ENCODE measurements around the gene FLVCR2. TPM values are rescaled to one million over a fixed set of nuclear protein-coding genes. Genes with fewer than 3 reads are reported as not detected.
A peak's percentile ranks its signal among the peaks of the same experiment; 100 is the strongest.
"Not testable (repeated sequence)": the region's sequence is repeated elsewhere in the genome, so short reads cannot be mapped to it uniquely, and the experiment has no call there.

The FLVCR2 gene
- total RNA-seq, 4 donors from 2014 or later, result 2.5 to 7.5 (median 4.6) TPM

- no peak for TF ChIP-seq POLR2AphosphoS5 (IDR thresholded peaks at IDR 0.05)
- TF ChIP-seq, protein P1, sequence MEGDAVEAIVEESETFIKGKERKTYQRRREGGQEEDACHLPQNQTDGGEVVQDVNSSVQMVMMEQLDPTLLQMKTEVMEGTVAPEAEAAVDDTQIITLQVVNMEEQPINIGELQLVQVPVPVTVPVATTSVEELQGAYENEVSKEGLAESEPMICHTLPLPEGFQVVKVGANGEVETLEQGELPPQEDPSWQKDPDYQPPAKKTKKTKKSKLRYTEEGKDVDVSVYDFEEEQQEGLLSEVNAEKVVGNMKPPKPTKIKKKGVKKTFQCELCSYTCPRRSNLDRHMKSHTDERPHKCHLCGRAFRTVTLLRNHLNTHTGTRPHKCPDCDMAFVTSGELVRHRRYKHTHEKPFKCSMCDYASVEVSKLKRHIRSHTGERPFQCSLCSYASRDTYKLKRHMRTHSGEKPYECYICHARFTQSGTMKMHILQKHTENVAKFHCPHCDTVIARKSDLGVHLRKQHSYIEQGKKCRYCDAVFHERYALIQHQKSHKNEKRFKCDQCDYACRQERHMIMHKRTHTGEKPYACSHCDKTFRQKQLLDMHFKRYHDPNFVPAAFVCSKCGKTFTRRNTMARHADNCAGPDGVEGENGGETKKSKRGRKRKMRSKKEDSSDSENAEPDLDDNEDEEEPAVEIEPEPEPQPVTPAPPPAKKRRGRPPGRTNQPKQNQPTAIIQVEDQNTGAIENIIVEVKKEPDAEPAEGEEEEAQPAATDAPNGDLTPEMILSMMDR (IDR thresholded peaks at IDR 0.05), result no peak
- no peak for TF ChIP-seq POLR2A (IDR thresholded peaks at IDR 0.05; ENCODE audit: low read depth)
- no peak for TF ChIP-seq EP300 (IDR thresholded peaks at IDR 0.05)
- Histone ChIP-seq H3K4me1 (peaks cover 0 to 8% (median 0%) of the 10 kb centered on the region in 4 donors), H3K4me3 (no peak overlapping the region), H3K9me3 (no peaks in the 10 kb centered on the region), H3K27ac (replicated peaks in 1 of 4) (no peak overlapping the region), H3K27me3 (no peaks in the 10 kb centered on the region), H3K36me3 (no peaks in the 10 kb centered on the region)
- no peak for DNase-seq (ENCODE audit: extremely low spot score)
- intact Hi-C loops (cut with DNase I), result no loop called here
- 58% methylated on average over 3 of the region's 3 CpGs for WGBS
Measured at GRCh38 chr14:75597149-75597548, 18.7 kb downstream of the FLVCR2 start.

GRCh38 chr14:75600100-75600499 lies 21.7 kb downstream of the FLVCR2 start:
- H3K9me3 ChIP-seq; H3K27ac ChIP-seq (replicated peaks in 1 of 4); H3K27me3 ChIP-seq; H3K4me3 ChIP-seq; H3K4me1 ChIP-seq; DNase-seq (ENCODE audit: extremely low spot score); intact Hi-C loops (cut with DNase I); H3K36me3 ChIP-seq: not testable (repeated sequence)
- 100% methylated on average over 1 of the region's 1 CpG for WGBS

- H3K4me3 ChIP-seq; H3K27ac ChIP-seq (replicated peaks in 1 of 4); H3K36me3 ChIP-seq; H3K27me3 ChIP-seq; DNase-seq (ENCODE audit: extremely low spot score); H3K9me3 ChIP-seq; intact Hi-C loops (cut with DNase I): not testable (repeated sequence)
- WGBS, result 96% methylated on average over 6 of the region's 6 CpGs
- peaks cover 0 to 18% (median 6%) of the 10 kb centered on the region in 4 donors for H3K4me1 ChIP-seq
Measured at GRCh38 chr14:75601061-75601460, 22.6 kb downstream of the FLVCR2 start.

DNA sequence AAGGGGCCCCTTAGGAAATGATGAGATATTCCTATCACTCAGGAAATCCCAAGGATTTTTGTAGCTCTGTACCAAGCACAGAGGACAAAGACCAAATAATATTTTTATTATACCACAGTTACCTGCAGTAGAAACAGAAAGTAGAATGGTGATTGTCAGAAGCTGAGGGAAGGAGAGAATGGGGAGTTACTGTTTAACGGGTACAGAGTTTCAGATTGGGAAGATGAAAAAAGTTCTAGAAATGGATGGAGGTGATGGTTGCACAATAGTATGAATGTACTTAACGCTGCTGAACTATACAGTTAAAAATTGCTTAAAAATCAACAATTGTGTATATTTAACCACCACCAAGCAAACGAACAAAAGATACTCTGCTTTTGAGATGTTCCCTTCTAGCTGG lies 24.1 kb downstream of the FLVCR2 start:
- 76% methylated on average over 3 of the region's 3 CpGs for WGBS
- H3K4me3 ChIP-seq, result no peak overlapping the region
- no peaks in the 10 kb centered on the region for H3K9me3 ChIP-seq
- no peak overlapping the region for H3K27ac ChIP-seq (replicated peaks in 1 of 4)
- intact Hi-C loops (cut with DNase I), result no loop called here
- H3K27me3 ChIP-seq, result no peaks in the 10 kb centered on the region
- H3K36me3 ChIP-seq, result no peaks in the 10 kb centered on the region
- TF ChIP-seq, protein P1 (IDR thresholded peaks at IDR 0.05), result no peak
- TF ChIP-seq POLR2AphosphoS5 (IDR thresholded peaks at IDR 0.05) (no peak), POLR2A (IDR thresholded peaks at IDR 0.05; ENCODE audit: low read depth) (no peak), EP300 (IDR thresholded peaks at IDR 0.05) (no peak)
- peaks cover 0 to 19% (median 6%) of the 10 kb centered on the region in 4 donors for H3K4me1 ChIP-seq
- no peak for DNase-seq (ENCODE audit: extremely low spot score)

DNA sequence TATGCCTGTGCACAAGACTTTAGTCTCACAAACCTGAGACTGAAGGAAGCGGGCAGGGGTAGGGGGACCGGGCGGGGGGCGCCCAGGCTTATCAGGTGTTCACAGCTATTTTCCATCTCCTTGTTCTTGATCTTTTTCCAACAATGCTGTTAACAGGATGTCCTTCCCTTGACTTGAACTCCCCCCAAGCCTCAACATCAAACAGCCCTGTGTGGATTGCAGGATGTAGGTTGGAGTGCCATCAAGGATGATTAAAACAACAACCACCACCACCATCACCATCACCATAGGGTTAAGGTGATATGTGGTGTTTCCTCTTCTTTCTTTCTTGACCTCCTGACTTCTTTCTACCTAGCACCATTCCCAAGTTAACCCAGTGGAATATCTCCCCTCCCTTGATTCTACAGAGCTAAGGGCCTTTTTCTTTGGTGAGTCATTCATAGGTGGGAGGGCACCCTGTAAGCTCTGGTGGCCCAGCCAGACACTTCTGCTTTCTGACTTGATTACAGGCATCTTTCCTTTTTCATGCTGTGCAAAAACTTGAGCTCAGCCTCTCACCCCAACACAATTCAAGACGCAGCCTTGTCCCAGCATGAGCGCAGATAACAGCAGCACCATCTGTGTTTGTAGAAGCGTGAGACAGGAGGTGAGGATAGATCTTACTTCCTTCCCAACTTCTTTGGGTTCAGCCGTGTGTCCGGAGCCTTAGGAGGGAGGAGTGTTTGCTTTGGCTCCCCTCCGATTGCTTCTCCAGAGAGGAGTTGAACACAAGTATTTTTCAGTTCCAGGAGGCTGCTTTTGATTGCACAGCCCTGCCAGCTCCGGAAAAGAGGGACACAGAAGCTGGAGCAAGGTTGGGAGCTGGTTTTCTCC lies 26.8 kb downstream of the FLVCR2 start:
- DNase-seq (ENCODE audit: extremely low spot score), result no peak
- Histone ChIP-seq H3K9me3 (no peaks in the 10 kb centered on the region), H3K27ac (replicated peaks in 1 of 4) (peak overlapping the region in 1 of 4 donors; percentile 33), H3K36me3 (no peaks in the 10 kb centered on the region), H3K27me3 (no peaks in the 10 kb centered on the region), H3K4me3 (peak overlapping the region in 1 of 4 donors; percentile 5), H3K4me1 (peaks cover 3 to 35% (median 19%) of the 10 kb centered on the region in 4 donors)
- intact Hi-C loops (cut with DNase I), result no loop called here
- WGBS, result 56% methylated on average over 11 of the region's 11 CpGs
- TF ChIP-seq, protein P1 (IDR thresholded peaks at IDR 0.05), result no peak
- no peak for TF ChIP-seq EP300 (IDR thresholded peaks at IDR 0.05)
- no peak for TF ChIP-seq POLR2A (IDR thresholded peaks at IDR 0.05; ENCODE audit: low read depth)
- TF ChIP-seq POLR2AphosphoS5 (IDR thresholded peaks at IDR 0.05), result no peak
